Right atrium auricular region (tissue), 2 donors: ENCODE measurements around the gene PTPRS. TPM values are rescaled to one million over a fixed set of nuclear protein-coding genes. Genes with fewer than 3 reads are reported as not detected.

Experiments used
- DNase-seq: peaks from one replicate; pipeline ENCODE4 v3.0.0-alpha.2; 2019; ENCODE audit warnings: low spot score
- H3K27ac ChIP-seq, 2 donors: fragments of 200-600 bp; sonication (generic); 1 replicate in 1 of 2; 2 replicates in 1 of 2; pipeline ENCODE4 v1.5.1; 2016 to 2019
- H3K27me3 ChIP-seq, 2 donors: fragments of 200-600 bp; sonication (generic); one replicate each; pipeline versions ENCODE4 v1.5.1 to v1.6.0; 2017 to 2019
- H3K36me3 ChIP-seq: fragments of 200-600 bp; sonication (generic); one replicate; pipeline ENCODE4 v1.5.1; 2016
- H3K4me1 ChIP-seq, 2 donors: fragments of 200-600 bp; sonication (generic); one replicate each; pipeline versions ENCODE4 v1.5.1 to v1.6.0; 2017 to 2019
- H3K4me3 ChIP-seq, 2 donors: fragments of 200-600 bp; sonication (generic); 1 replicate in 1 of 2; 2 replicates in 1 of 2; pipeline ENCODE4 v1.5.1; 2017 to 2019; ENCODE audit warnings: mild to moderate bottlenecking in 1 of 2, moderate library complexity in 1 of 2
- H3K9me3 ChIP-seq, 2 donors: fragments of 200-600 bp; sonication (generic); one replicate each; pipeline ENCODE4 v1.5.1; 2019
- total RNA-seq, 2 donors: library from RNA; depleted of rRNA; stranded (reverse); fragments of >200 nt; gene quantifications; one replicate each; pipeline ENCODE4 v1.1.0, GENCODE V29; 2016
- TF ChIP-seq, protein P1 (sequence below), 2 donors: fragments of 200-600 bp; sonication (generic); IDR thresholded peaks; one replicate each; pipeline ENCODE4 v1.5.1; 2019; ENCODE audit warnings: antibody characterized with exemption in 2 of 2

The PTPRS gene
- total RNA-seq, 2 donors from 2014 or later = 138 to 190 TPM

DNA sequence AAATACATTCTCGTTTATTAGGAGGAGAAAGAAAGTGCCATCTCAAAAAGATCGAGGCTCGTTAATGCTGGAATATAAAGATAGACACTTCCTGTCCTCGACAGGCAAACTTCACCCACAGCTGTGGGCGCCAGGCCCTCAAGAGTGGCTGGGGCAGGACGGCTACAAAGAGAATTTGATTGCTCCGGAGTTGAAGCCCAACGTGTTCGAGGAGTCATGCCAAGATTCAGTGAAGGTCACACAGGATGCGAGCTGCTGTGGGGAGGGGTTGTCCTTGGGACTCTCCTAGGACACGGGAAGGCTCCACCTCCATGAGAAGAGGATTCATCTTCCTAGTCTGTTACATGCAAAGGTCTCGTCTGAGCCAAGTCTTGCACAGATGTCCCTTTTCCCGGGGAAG, 16.3 kb upstream of the PTPRS start:
- TF ChIP-seq, protein P1, sequence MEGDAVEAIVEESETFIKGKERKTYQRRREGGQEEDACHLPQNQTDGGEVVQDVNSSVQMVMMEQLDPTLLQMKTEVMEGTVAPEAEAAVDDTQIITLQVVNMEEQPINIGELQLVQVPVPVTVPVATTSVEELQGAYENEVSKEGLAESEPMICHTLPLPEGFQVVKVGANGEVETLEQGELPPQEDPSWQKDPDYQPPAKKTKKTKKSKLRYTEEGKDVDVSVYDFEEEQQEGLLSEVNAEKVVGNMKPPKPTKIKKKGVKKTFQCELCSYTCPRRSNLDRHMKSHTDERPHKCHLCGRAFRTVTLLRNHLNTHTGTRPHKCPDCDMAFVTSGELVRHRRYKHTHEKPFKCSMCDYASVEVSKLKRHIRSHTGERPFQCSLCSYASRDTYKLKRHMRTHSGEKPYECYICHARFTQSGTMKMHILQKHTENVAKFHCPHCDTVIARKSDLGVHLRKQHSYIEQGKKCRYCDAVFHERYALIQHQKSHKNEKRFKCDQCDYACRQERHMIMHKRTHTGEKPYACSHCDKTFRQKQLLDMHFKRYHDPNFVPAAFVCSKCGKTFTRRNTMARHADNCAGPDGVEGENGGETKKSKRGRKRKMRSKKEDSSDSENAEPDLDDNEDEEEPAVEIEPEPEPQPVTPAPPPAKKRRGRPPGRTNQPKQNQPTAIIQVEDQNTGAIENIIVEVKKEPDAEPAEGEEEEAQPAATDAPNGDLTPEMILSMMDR (IDR thresholded peaks at IDR 0.05) = no peak
- DNase-seq = no peak
- Histone ChIP-seq H3K4me3 (no peak overlapping the region), H3K4me1 (no peaks in the 10 kb centered on the region), H3K36me3 (no peaks in the 10 kb centered on the region), H3K27me3 (no peaks in the 10 kb centered on the region), H3K27ac (no peak overlapping the region), H3K9me3 (no peaks in the 10 kb centered on the region)

DNA sequence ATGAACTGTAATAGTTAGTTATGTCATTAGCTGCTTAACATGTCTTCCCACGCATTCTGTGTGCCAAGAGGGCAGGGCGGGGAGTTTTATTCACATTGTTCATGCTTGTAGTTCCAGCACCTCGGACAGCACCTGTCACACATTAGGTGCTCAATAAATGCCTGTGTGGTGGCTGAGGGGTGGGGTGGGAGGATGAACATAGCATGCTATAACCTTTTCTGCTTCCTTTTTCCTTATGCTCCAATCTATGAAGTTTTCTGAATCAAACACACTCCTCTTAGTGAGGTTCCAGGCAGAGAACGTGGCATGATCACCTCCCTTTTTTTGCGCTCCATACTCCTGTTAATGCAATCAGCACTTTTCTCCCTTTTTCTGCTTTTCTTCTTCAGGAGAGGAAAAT, 15.8 kb upstream of the PTPRS start:
- H3K27me3 ChIP-seq = no peaks in the 10 kb centered on the region
- no peak overlapping the region for H3K4me3 ChIP-seq
- no peaks in the 10 kb centered on the region for H3K36me3 ChIP-seq
- H3K27ac ChIP-seq = no peak overlapping the region
- no peaks in the 10 kb centered on the region for H3K4me1 ChIP-seq
- no peaks in the 10 kb centered on the region for H3K9me3 ChIP-seq
- TF ChIP-seq, protein P1 (IDR thresholded peaks at IDR 0.05) = no peak
- DNase-seq = no peak

- TF ChIP-seq, protein P1 (IDR thresholded peaks at IDR 0.05) = no peak
- Histone ChIP-seq H3K27me3 (no peaks in the 10 kb centered on the region), H3K27ac (no peak overlapping the region), H3K9me3 (no peaks in the 10 kb centered on the region), H3K4me1 (no peaks in the 10 kb centered on the region), H3K36me3 (no peaks in the 10 kb centered on the region), H3K4me3 (no peak overlapping the region)
- no peak for DNase-seq
Observed at GRCh38 chr19:5355693-5356092, 15.1 kb upstream of the PTPRS start.

DNA sequence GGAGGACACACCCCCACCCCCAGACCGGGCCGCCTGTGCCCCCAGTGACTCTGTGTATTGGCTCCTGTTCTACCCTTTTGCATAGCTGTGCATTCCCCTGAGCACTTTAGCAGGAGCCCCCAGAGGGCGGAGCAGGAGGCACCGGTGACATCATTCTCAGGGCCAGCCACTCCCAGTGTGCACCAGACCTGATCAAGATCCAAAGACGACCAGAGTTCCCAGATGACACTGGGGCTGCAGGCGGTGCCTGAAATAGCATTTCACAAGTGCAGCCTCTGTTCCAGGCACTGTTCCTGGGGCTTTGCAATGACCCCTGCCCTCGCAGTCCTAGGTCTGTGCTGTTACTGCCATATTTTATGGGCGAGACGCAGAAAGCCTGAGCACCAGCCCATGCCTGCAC, 14.5 kb upstream of the PTPRS start:
- TF ChIP-seq, protein P1 (IDR thresholded peaks at IDR 0.05) = no peak
- H3K36me3 ChIP-seq = no peaks in the 10 kb centered on the region
- H3K4me3 ChIP-seq = no peak overlapping the region
- H3K27ac ChIP-seq = no peak overlapping the region
- DNase-seq = no peak
- no peaks in the 10 kb centered on the region for H3K4me1 ChIP-seq
- H3K27me3 ChIP-seq = no peaks in the 10 kb centered on the region
- H3K9me3 ChIP-seq = no peaks in the 10 kb centered on the region

DNA sequence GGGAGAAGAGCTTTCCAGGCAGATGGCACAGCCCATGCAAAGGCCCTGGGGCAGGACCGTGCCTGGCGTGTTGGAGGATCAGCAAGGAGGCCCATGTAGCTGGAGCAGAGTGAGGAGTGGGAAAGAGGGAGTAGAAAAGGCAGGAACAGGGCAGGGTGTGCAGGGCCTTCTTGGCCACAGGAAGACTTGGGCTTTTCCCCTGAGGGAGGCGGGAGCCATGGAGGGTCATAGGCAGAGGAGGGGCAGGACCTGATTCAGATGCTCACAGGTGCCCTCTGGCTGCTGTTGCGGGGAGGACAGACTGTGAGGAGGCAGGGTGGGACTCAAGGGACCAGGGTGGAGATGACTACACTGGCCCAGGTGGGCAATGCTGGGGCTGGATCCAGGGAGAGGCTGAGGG, 13.8 kb upstream of the PTPRS start:
- H3K36me3 ChIP-seq = no peaks in the 10 kb centered on the region
- H3K4me3 ChIP-seq = no peak overlapping the region
- H3K27ac ChIP-seq = no peak overlapping the region
- H3K9me3 ChIP-seq = no peaks in the 10 kb centered on the region
- no peak for DNase-seq
- TF ChIP-seq, protein P1 (IDR thresholded peaks at IDR 0.05) = no peak
- H3K27me3 ChIP-seq = no peaks in the 10 kb centered on the region
- no peaks in the 10 kb centered on the region for H3K4me1 ChIP-seq

- Histone ChIP-seq H3K4me3 (no peak overlapping the region), H3K4me1 (no peaks in the 10 kb centered on the region), H3K27me3 (no peaks in the 10 kb centered on the region), H3K27ac (no peak overlapping the region), H3K36me3 (no peaks in the 10 kb centered on the region), H3K9me3 (no peaks in the 10 kb centered on the region)
- no peak for DNase-seq
- TF ChIP-seq, protein P1 (IDR thresholded peaks at IDR 0.05) = no peak
Observed at GRCh38 chr19:5352229-5352763, 11.7 kb upstream of the PTPRS start.
